ENCODE data around the gene IL13RA2. TPM values are rescaled to one million over a fixed set of nuclear protein-coding genes. Genes with fewer than 3 reads are reported as not detected.

The IL13RA2 gene
- total and polyA plus RNA-seq, 9 of the 15 experiments (the other 6 are each of a cell fraction or from before 2014, with no cell fraction given) = 0.06 to 0.18 (median 0.15) TPM; not detected in 6

Small RNAs within 50 kb of the gene (small RNA-seq; reads per million reads assigned to genes)
- not detected for gene RNU6-648P

Other genes with a start within 250 kb of the IL13RA2 start
- gene RBMXL3, start 171.8 kb upstream of the IL13RA2 start, total RNA-seq (2014; rRNA removed) = not detected in 2 replicates
- not detected in 2 replicates for gene RBMXL3, start 171.8 kb upstream of the IL13RA2 start, total RNA-seq (2014; rRNA removed; fragmentation: Illumina TruSeq; extraction: Trizol)
- gene RBMXL3, start 171.8 kb upstream of the IL13RA2 start, total RNA-seq (2015; rRNA removed; fragmentation: Illumina TruSeq; extraction: Trizol) = 0.04 TPM in 1 of 2 replicates, not detected in the other
- gene RBMXL3, start 171.8 kb upstream of the IL13RA2 start, total RNA-seq (2021) = 0.29 and 0.31 TPM in 2 replicates
- gene RBMXL3, start 171.8 kb upstream of the IL13RA2 start, polyA plus RNA-seq (2011; rRNA removed) = not detected in 2 replicates
- gene RBMXL3, start 171.8 kb upstream of the IL13RA2 start, polyA plus RNA-seq (2014; fragmentation: Illumina TruSeq; extraction: Trizol) = 0.03 and 0.22 TPM in 2 replicates
- gene RBMXL3, start 171.8 kb upstream of the IL13RA2 start, polyA plus RNA-seq (2014; fragmentation: Nextera tagmentation; extraction: Ambion mirVana) = not detected
- not detected in 2 replicates for gene RBMXL3, start 171.8 kb upstream of the IL13RA2 start, polyA plus RNA-seq (2014; rRNA removed)
- gene LRCH2, start 216.5 kb upstream of the IL13RA2 start, total RNA-seq (2014; rRNA removed) = 1.5 and 2.2 TPM in 2 replicates
- gene LRCH2, start 216.5 kb upstream of the IL13RA2 start, total RNA-seq (2014; rRNA removed; fragmentation: Illumina TruSeq; extraction: Trizol) = 4.4 and 4.7 TPM in 2 replicates
- gene LRCH2, start 216.5 kb upstream of the IL13RA2 start, total RNA-seq (2015; rRNA removed; fragmentation: Illumina TruSeq; extraction: Trizol) = 6.4 and 7.2 TPM in 2 replicates
- gene LRCH2, start 216.5 kb upstream of the IL13RA2 start, total RNA-seq (2021) = 2.6 TPM in 2 replicates
- gene LRCH2, start 216.5 kb upstream of the IL13RA2 start, polyA plus RNA-seq (2011; rRNA removed) = 1.3 and 6.3 TPM in 2 replicates
- 2.1 and 2.9 TPM in 2 replicates for gene LRCH2, start 216.5 kb upstream of the IL13RA2 start, polyA plus RNA-seq (2014; fragmentation: Illumina TruSeq; extraction: Trizol)
- gene LRCH2, start 216.5 kb upstream of the IL13RA2 start, polyA plus RNA-seq (2014; fragmentation: Nextera tagmentation; extraction: Ambion mirVana) = 1 to 10 TPM; 2.4 to 3.9 TPM
- gene LRCH2, start 216.5 kb upstream of the IL13RA2 start, polyA plus RNA-seq (2014; rRNA removed) = 1.4 and 1.6 TPM in 2 replicates